ENCODE results near the gene TRIP12.
"Not testable (repeated sequence)": the region's sequence is repeated elsewhere in the genome, so short reads cannot be mapped to it uniquely, and the experiment has no call there.

TRIP12 gene

GRCh38 chr2:229921892-229922448, at the start of gene TRIP12:
Gene TRIP12 (minus strand): TSS chr2:229922009. CDS start chr2:229880079, 41,930 bp downstream.
- ATAC-seq, result peak; percentile 78 to 81

- ATAC-seq, result no peak
Measured at GRCh38 chr2:229971298-229971790, 49.5 kb upstream of the TRIP12 start.

- ATAC-seq, result no peak
Measured at GRCh38 chr2:229970406-229970805, 48.6 kb upstream of the TRIP12 start.

GRCh38 chr2:229969921-229970320, 48.1 kb upstream of the TRIP12 start:
- ATAC-seq, result no peak

GRCh38 chr2:229963596-229963995, 41.8 kb upstream of the TRIP12 start:
- ATAC-seq, result not testable (repeated sequence)

- ATAC-seq, result no peak
Measured at GRCh38 chr2:229956491-229956890, 34.7 kb upstream of the TRIP12 start.

GRCh38 chr2:229955663-229956062, 33.9 kb upstream of the TRIP12 start:
- ATAC-seq, result no peak

GRCh38 chr2:229952256-229952835, 30.5 kb upstream of the TRIP12 start:
- ATAC-seq, result no peak

GRCh38 chr2:229947544-229947943, 25.7 kb upstream of the TRIP12 start:
- peak in 1 of 2 donors; percentile 36 for ATAC-seq

GRCh38 chr2:229945975-229946374, 24.2 kb upstream of the TRIP12 start:
- no peak for ATAC-seq

- no peak for ATAC-seq
Measured at GRCh38 chr2:229943770-229944449, 22.1 kb upstream of the TRIP12 start.

- ATAC-seq, result no peak
Measured at GRCh38 chr2:229943171-229943570, 21.4 kb upstream of the TRIP12 start.

- no peak for ATAC-seq
Measured at GRCh38 chr2:229942671-229943070, 20.9 kb upstream of the TRIP12 start.

GRCh38 chr2:229937537-229937936, 15.7 kb upstream of the TRIP12 start:
- no peak for ATAC-seq

- no peak for ATAC-seq
Measured at GRCh38 chr2:229931241-229931640, 9.4 kb upstream of the TRIP12 start.

GRCh38 chr2:229930656-229931055, 8.8 kb upstream of the TRIP12 start:
- ATAC-seq, result no peak

- no peak for ATAC-seq
Measured at GRCh38 chr2:229927817-229928321, 6.1 kb upstream of the TRIP12 start.

GRCh38 chr2:229925201-229925600, 3.4 kb upstream of the TRIP12 start:
- no peak for ATAC-seq

GRCh38 chr2:229924541-229924940, 2.7 kb upstream of the TRIP12 start:
- not testable (repeated sequence) for ATAC-seq

GRCh38 chr2:229922449-229923386, 909 bp upstream of the TRIP12 start, which contains the start of gene FBXO36:
Gene FBXO36 (plus strand): TSS chr2:229922503. CDS start chr2:229922514, 11 bp downstream.
- ATAC-seq, result peak; percentile 66 to 69

GRCh38 chr2:229921101-229921891, 513 bp downstream of the TRIP12 start:
- ATAC-seq, result peak in 1 of 2 donors; percentile 1
